Measurements from ENCODE around the gene ZNF532.

Gene ZNF532

DNA sequence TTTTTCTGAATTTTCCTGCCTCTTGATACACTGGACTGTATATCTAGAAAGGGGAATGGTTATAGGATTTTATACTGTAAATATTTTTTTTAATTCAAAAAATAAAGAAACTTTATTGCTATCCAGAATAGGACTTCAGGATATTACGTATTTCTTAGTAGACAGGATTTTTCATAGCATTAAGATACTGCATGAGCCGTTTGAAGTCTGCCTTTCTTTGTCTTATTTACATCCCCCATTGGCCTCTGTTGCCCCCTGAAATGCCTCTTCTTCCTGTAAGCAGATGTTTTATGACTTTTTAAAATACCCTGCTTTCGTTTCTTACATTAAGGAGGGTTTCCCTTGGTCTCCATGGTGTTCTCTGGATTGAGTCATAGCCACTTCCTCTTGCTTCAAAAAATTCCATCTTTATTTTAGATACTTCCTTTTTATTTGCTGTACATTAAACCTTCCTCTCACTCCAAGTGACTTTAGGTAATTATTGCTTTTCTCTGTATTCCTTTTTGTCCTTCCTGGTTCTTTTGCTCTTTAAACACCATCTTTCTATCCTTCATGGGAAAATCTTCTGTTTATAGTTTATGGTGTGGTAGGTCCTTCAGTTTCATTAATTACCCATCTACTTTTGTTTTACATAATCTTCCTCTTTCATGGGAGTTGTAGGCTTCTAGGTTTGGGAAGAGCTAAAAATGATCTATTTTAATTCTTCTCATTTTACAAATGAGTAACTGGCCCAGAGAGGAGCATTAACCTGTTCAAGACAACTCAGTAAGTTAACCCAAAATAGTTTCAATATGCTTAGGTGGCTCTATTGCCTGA, 72.6 kb downstream of the ZNF532 start:
- no peak for DNase-seq (ENCODE audit: low read depth in 2 of 2)

DNA sequence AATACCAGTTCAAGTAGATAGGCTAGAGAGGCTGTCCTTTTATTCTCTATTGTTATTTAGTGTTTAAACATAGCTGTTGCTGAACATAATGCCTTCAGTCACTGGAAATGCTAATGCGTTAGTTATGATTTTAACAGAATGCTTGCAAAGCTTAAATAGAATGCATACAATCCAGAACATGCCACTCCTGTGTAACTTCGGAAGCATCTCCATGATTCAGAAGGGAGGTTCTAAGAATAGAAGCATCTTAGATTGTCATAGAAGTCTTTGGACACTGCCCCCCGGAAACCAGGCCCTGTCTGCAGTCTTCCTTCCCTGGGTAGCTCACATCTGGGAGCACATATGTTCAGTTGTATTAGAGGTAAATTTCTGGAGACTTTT, 73.2 kb downstream of the ZNF532 start:
- DNase-seq (ENCODE audit: low read depth in 2 of 2) = no peak

DNA sequence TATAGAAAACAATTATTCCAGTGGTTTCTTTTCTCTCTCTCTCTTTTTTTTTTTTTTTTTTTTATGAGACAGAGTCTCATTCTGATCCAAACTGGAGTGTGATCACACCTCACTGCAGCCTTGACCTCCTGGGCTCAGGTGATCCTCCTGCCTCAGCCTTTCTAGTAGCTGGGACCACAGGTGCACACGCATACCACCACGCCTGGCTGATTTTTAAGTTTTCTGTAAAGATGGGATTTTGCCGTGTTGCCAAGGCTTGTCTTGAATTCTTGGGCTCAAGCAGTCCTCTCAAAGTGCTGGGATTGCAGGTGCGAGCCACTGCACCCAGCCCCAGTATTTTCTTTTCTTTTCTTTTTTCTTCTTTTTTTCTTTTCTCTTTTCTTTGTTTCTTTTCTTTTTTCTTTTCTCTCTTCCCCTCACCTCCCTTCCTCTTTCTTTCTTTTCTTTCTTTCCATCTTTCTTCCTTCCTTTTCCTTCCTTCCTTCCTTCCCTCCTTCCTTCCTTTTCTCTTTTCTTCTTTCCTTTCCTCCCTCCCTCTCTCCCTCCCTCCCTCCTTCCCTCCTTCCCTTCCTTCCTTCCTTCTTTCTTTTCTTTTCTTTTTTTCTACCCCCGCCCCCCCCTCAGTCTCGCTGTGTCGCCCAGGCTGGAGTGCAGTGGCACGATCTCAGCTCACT, 76.9 kb downstream of the ZNF532 start:
- DNase-seq (ENCODE audit: low read depth in 2 of 2) = no peak

DNA sequence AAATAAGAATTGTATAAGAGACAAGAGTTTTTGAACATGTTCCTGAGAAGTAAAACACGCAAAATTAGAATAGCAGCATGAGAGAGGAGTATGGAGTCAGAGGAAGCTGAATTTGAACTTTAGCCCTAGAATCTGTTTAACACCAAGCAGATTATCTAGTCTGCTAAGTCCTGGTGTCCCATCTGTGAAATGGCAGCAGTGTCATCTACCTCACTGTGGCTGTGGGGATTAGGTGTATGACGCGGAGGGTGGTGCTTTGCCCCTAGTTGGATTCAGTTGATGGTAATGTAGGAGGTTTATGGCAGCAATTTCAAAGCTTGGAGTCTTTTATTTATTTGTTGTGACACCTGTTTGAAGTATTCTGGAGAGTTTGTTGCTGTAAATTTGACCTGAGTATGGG, 79.2 kb downstream of the ZNF532 start:
- DNase-seq (ENCODE audit: low read depth in 2 of 2) = no peak

DNA sequence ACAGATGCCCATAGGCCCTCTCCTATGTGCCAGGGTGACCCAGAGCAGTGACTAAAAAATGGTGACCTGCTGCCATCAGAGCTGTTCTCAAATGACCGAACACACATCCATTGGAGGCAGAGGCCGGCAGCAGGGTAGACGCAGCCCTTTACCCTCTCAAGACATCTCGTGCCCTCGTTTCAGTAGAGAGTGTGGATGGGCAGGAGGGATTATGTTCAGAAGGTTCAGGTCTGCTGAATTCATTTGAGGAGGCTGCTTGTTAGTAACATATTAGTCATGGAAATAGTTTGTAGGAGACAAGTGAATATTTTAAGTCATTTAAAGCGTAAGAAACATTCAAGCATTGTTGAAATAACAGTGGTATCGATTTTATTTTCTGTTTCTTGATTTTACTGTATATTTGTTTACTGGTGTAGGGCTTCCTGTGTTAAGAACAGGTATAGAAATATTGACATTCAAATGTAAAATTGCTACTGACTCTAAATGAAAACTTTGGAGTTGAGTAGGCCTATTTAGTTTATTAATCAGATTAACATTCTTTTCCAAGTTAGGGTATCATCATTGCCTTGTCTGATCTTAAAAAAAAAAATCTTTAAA, 82.6 kb downstream of the ZNF532 start:
- no peak for DNase-seq (ENCODE audit: low read depth in 2 of 2)

DNA sequence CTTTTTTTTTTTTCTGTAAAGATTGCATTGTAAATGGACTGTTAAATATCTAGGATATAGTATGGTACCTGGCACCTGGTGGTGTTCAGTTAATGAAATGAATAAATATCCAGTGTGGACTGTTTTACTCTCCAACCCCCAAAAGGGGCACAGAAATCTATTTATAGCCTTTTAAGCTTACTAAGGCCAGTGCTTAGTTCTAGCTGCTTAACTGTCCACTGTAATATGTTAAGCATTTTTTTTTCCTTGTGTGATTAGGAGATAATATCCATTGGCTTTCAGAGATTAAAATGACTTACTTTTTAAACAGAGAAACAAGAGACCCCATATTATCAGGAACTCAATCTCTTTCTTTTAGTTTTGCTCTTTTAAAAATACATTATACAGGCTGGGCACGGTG, 84.4 kb downstream of the ZNF532 start:
- no peak for DNase-seq (ENCODE audit: low read depth in 2 of 2)

DNA sequence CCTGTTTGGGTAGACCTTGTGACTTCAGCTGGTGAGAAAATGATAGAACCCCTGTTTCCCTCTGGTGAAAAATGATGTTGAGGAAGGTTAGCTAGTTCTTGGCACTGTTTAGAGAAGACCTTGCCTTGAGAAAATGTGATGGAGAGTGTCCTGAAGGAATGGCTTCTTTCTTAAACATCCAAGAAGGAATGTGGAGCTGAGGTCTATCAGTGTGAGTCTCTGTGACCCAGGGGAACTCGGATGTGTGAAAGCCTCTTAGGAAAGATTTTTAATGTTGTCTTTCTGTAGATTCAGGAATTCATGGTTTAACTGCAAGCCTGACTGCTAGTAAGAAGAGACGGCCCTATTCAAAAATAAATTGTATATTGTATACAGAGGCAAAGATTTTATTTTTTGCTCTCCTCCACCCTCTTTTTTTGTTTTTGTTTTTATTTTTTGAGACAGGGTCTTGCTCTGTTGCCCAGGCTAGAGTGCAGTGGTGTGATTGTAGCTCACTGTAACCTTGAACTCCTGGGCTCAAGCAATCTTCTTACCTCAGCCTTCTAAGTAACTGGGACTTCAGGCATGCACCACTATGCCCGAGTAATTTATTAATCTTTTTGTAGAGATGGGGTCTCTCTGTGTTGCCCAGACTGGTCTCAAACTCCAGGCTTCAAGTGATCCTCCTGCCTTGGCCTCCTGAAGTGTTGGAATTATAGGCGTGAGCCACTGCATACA, 87.5 kb downstream of the ZNF532 start:
- no peak for DNase-seq (ENCODE audit: low read depth in 2 of 2)

DNA sequence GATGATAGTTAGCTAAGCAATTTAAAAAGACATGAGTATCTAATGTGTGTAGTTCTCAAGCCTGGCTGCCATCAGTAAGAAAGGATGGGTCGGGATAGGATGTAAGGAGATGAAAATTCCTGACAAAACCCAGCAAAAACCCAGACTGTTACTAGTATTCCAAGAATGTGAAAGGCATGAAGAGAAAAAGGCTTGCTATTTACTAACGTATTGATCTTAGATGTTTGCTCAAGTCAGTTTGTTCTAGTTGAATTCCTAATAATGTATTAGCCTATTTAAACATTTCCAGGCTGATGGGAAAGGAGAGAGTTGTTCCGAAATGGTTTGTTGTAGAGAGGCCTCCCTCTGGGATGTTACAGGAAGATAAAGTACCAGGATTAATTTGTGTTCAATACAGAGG, 88.2 kb downstream of the ZNF532 start:
- no peak for DNase-seq (ENCODE audit: low read depth in 2 of 2)

DNA sequence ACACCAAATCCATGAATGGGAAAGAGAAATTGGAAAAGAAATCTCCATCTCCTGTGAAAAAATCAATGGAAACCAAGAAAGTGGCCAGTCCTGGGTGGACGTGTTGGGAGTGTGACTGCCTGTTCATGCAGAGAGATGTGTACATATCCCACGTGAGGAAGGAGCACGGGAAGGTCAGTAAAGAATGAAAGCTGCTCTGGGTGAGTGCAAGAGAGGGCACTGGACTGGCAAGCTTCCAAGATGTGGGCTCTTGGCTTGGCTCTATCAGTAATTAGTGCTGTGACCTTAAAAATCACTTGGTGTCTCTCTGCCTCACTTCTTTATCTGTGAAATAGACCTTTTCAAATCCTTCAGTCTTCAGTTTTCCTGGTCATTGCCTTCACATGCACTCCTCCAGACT, 89.0 kb downstream of the ZNF532 start:
- no peak for DNase-seq (ENCODE audit: low read depth in 2 of 2)

DNA sequence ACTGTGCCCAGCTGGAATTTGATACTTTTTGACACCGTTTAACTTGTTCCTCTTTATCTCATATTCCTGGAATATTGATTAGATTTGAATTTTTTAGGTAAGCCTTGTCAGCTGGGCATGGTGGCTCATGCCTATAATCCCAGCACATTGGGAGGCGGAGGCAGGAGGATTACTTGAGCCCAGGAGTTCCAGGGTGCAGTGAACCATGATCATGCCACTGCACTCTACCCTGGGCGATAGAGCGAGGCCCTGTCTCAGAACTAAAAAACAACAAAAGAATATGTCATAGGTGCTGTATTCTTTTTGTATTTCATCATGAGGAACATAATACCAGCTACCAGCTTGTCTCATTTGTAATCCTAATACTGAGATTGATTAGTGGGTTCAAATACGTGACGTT, 90.3 kb downstream of the ZNF532 start:
- DNase-seq (ENCODE audit: low read depth in 2 of 2) = no peak

DNA sequence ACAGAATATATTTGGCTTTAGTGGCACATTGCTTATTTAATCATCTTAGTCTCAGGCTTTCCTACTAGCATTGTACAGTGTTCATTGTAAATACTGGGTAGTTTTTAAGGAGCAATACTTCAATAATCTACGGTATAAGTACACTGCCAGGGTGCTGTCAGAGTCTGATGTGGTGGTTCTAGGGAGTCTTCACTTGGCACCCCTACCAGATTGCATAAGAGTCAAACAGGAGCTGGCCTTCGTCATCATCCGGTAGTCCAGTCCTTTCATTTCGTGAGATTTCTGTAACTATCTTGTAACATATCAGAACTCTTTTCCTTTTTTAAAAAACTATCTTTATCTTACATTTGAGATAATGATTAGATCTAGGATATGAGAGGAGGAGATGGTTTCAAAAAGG, 91.1 kb downstream of the ZNF532 start:
- no peak for DNase-seq (ENCODE audit: low read depth in 2 of 2)

DNA sequence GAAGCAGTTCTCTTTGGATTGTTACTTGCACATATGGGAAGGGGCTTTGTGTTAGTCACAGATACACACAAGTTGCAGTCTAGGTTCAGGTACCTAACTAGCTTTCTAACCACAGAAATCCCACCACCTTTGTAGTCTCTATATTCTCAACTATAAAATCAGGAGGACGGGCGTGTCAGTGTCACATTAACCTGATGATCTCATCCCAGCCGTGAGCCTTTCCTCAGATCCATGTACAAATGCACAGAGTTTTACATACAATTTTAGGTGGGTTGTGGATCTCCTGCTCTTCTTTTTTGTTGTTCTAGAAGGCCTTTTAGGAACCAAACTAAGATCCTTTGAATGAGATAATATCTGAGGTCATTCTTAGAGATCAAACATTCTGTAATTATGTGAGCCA, 94.0 kb downstream of the ZNF532 start:
- no peak for DNase-seq (ENCODE audit: low read depth in 2 of 2)

DNA sequence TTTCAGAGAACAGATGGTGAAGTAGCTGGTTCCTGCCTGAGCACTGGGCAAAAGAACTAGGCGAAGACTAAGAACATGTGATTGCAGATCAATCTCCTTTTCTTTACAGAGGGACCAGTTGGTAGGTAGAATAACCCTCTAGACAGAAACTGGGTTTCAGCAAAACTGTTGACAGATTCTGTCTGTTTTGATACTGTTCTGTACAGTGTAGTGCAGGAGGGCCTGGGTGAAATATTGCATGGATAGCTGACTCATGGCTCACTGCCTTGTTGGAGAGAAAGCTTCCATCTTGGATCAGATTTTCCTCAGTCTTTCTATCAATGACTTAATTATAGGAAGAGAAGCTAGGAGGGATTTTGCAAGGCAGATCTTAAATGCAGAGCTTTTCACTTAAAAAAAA, 95.8 kb downstream of the ZNF532 start:
- DNase-seq (ENCODE audit: low read depth in 2 of 2) = no peak

DNA sequence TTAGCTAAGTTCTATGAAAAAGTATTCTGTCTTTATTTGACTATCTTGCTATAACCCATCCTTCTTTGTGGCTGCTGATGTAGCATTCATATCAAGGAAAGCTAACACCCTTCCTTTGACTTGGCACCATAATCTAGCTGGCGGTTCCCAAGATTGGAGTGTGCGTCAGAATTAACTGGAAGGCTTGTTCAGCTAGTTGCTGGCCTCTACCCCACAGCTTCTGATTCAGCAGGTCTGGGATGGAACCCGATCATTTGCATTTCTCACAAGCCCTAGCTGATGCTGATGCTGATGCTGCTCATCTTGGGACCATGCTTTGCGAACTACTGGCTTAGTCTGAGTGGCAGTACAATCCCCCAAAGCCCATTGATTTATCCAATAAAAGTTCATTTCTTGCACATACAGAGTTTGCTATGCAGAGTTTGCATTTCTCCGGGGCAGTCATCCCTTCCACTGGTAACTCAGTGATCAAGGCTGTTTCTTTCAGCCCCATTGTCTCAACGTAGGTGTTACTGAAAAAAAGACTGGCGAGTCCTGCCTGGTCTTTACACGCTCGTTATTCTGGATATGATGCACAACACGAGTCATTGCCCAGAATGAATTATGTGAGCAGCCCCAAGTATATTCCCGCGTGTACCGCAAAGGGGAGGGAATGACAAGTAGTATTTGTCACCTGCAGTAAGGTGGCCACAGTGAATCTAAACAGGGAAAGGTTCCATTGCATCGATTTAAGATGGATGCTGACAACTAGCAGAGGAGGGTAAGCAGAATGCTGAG, 96.5 kb downstream of the ZNF532 start:
- DNase-seq (ENCODE audit: low read depth in 2 of 2) = peak in 1 of 2 donors; percentile 6

DNA sequence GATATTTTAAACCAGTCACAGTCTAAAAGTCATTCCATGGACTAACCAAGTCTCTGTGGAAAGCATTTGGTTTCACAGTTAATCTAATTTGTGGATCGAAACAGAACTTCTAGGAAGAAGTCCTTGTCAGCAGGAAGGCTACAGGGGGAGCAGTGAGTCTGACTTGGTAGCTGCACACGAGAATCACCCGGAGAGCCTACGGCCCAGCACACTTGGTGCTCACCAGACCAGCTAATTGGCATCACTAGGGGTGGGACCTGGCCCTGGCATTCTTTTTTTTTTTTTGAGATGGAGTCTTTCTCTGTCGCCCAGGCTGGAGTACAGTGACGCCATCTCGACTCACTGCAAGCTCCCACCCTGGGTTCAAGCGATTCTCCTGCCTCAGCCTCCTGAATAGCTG, 97.7 kb downstream of the ZNF532 start:
- no peak for DNase-seq (ENCODE audit: low read depth in 2 of 2)

DNA sequence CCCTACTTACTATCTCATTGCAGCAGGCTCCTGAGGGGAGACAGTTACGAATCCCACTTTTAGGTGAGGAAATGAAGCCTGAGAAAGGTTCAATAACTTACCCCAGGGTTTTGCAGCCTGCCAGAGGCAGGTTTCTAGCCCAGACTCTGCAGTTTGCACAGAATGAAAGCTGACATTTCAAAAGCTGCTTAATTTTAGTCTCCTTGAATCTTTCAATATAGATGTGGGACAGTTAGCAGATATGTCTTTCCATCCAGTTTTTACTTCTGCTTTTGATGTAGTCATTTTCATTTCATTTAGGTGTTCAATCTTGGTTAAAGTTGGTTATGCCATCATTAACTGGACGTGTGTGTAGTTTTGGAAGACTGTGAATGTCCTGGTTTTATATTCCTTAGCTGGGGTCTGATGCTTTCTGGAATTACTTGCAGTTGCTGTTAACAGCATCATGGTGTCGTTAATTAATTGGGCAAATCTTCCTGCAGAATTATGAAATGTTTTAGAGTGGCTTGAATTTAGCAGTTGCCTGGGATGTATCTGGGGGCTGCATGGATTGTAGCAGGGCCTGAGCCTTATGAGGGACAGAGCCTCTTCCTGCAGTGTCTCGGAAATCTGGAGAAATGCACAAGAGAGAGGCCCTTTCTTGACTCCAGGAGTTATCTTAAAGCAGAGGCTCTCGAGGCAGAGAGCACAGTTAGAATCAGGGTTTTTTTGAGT, 100.8 kb downstream of the ZNF532 start:
- no peak for DNase-seq (ENCODE audit: low read depth in 2 of 2)

DNA sequence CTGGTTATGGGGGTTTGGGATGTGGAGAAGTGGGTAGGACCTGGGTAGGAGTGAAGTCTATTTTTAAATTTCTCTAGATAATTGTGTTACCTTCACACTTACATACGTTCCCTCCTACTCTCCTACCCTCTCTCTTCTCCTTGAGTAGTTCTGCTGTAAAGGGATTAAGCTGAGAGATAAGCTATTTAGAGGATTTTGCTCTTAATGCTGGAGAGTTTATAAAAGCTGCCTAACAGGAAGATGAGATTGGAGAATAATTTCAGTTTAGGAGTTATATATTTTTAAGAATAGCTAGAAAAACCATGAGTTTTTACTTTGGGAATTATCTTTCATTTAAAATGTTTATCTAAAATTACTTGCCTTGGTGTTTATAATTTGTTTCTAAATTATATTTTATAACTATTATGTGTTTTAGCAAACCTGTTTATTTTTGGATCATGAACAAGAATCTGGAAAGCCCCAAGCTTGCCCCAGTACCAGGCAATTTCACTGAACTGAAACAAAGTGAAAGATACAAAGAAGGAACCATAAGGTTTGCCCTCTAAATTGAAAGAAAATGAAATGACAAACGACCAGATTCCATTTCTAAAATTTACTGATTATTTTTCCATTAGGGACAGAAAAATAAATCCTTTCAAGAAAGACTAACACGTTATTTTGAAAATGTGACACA, 101.5 kb downstream of the ZNF532 start:
- DNase-seq (ENCODE audit: low read depth in 2 of 2) = no peak

DNA sequence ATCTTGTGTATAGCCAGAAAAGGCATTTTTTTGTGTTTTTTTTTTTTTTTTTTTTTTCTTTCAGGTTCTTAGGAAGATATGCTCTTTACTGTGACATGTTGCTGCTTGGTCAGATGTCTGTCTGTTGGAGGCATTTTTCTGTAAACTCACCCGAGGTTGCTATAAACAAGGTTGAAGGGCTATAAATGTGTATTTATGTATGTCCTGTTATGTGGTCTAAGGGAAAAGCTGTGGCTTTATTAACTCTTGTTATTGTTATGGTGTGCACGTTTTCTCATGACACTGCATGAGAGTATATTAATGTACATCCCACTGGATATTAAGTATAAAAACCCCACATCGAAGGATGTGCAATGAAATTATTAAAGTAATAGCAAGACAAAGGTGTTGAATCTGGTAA, 102.0 kb downstream of the ZNF532 start:
- no peak for DNase-seq (ENCODE audit: low read depth in 2 of 2)

DNA sequence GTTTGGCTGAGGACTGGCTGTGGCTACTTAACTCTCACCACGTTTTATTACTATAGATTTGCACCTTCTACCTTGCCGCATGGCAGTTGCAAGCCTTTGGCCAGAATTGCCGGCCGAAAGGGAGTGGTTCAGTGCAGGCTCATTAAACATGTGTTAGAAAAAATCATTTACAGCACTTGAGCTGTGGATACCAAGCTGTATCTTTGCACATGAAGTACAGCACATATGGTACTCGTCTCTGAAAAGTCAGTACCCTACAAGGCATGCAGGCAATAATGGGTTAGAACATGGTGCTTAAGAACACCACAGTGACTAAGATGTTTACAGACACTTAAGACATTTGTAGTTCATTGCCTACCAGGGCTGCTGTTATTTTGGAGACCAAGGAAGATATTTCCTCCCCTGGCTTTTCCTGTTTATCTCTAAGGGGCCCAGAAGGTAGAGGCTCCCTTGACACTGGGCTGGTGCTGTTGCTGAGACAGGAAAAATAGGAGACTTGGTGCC, 103.1 kb downstream of the ZNF532 start:
- no peak for DNase-seq (ENCODE audit: low read depth in 2 of 2)
